HG03108 (cell line): ENCODE results near the gene SPEF1.
A peak's percentile ranks its signal among the peaks of the same experiment; 100 is the strongest.
"Not testable (repeated sequence)": the region's sequence is repeated elsewhere in the genome, so short reads cannot be mapped to it uniquely, and the experiment has no call there.

Experiments used
- ATAC-seq: cut with Tn5 transposase; IDR thresholded peaks from one replicate; pipeline ENCODE4 v1.9.1; 2021; ENCODE audit warnings: moderate library complexity; ENCODE audit not compliant: unreplicated experiment

SPEF1 gene, protein sequence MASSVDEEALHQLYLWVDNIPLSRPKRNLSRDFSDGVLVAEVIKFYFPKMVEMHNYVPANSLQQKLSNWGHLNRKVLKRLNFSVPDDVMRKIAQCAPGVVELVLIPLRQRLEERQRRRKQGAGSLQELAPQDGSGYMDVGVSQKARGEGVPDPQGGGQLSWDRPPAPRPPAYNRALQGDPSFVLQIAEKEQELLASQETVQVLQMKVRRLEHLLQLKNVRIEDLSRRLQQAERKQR

DNA sequence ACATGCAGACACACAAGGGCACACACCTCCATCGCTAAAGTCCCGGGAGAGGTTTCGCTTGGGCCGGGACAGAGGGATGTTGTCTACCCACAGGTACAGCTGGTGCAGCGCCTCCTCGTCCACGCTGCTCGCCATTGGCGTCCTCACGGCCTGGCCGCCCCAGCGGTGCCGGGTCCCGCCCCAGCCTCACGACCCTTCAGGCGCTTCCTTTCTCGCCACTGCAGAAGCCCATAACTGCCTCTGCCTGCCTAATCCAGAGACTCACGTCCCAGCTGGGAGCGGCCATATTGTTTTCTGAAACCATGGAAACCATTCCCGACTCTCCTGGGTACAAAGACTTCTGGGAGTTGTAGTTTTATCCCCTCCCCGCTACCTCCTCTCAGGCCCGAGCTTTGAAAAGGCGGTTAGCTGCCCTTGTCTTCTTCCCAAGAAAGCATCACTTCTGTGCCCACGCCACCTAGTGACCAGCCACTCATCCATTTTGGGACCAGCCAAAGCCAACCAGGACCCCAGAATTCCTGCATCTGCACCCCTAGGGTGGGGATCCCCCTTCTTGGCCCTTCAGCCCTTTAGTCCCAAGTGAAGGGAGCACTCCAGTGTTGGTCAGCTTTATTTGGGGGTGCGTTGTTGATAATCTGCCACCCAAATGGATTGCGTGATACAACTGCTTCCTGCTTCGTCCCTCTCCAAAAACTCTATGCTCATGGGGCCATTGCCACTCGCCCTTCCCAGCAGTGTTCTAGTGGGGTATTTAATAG, at the start of gene SPEF1:
TSS of gene SPEF1 (minus strand) at position 296 of the 758 bp plus-strand sequence. CDS start at position 135, 161 bp downstream.
- ATAC-seq = peak; percentile 46

DNA sequence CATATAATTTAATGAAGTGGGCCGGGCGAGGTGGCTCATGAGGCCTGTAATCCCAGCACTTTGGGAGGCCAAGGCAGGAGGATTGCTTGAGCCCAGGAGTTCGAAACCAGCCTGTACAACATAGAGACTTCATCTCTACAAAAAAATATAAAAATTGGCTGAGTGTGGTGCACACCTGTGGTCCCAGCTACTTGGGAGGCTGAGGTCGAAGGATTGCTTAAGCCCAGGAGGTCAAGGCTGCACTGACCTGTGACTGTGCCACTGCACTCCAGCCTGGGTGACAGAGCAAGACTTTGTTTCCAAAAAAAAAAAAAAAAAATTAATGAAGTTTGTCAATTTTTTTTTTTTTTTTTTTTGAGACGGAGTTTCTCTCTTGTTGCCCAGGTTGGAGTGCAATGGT, 48.6 kb upstream of the SPEF1 start:
- not testable (repeated sequence) for ATAC-seq

DNA sequence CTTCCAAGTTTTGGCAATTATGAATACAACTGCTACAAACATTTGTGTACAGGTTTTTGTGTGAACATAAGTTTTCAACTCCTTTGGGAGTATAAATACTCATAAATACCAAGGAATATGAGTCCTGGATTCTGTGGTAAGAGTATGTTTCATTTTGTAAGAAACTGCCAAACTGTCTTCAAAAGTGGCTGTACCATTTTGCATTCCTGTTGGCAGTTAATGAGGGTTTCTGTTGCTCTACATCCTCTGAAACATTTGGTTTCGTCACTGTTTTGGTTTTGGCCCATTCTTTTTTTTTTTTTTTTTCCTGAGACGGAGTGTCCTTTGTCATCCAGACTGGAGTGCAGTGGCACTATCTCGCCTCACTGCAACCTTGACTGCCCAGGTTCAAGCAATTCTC, 47.5 kb upstream of the SPEF1 start:
- ATAC-seq = no peak

DNA sequence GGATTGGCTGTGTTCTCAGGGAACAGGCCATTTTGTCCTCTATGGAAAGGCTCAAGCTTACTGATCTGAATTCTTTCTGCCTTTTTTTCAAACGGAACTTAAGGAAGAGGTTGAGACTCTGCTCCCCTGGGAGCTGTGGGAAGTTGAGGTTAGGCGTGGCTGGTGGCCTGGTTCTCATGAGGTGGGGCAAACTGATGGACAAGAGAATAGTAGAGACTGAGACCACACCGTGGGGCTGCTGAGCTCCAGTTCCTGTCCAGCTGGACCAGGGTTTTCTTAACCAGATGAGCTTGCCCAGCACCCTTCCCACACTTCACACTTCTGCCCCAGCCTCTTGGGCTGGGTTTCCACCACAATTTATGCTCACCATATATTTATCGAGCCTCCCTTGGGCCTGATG, 45.2 kb upstream of the SPEF1 start:
- no peak for ATAC-seq

DNA sequence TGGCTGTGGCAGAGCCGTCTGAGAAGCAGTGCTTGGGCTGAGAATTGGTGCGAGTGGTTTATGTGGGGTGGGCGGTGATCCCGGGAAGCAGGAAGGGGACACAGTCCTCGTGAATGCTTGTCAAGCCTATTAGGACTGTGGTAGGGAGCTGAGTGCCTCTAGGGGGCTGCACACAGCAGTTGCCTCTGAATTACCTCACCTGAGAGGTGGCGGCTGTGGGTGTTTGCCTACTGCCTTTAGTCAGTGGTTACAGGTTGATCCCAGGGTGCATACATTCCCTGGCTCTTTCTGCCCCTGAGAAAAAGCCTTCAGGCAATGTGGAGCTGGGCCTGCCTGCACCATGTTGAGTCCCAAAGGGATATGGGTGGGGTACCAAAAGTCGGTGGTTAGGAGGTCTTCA, 44.3 kb upstream of the SPEF1 start:
- ATAC-seq = no peak

DNA sequence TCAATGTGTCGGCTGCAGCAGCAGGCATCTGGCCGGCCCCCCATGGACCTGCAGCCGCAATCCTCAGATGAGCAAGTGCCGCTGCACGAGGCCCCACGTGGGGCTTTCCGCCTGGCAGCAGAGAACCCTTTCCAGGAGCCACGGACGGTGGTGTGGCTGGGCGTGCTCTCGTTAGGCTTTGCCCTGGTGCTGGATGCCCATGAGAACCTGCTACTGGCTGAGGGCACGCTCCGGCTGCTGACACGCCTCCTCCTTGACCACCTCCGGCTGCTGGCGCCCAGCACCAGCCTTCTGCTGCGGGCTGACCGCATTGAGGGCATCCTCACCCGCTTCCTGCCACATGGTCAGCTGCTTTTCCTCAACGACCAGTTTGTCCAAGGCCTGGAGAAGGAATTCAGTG, 42.6 kb upstream of the SPEF1 start:
- no peak for ATAC-seq

DNA sequence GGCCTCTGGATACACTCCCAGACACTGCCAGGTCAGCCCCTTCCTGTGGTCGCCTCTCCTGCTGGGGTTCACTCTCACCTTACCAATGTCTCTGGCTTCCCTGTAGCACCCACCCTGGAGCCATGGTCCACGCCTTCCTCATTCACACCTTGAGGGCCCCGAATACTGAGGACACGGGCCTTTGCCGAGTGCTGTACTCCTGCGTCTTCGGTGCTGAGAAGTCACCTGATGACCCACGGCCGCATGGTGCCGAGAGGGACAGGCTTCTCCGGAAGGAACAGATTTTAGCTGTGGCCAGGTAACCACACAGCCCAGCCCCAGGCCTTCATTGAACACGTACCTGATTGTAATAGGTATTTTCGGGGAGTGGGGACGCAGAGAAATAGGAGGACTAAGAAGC, 40.7 kb upstream of the SPEF1 start:
- no peak for ATAC-seq

DNA sequence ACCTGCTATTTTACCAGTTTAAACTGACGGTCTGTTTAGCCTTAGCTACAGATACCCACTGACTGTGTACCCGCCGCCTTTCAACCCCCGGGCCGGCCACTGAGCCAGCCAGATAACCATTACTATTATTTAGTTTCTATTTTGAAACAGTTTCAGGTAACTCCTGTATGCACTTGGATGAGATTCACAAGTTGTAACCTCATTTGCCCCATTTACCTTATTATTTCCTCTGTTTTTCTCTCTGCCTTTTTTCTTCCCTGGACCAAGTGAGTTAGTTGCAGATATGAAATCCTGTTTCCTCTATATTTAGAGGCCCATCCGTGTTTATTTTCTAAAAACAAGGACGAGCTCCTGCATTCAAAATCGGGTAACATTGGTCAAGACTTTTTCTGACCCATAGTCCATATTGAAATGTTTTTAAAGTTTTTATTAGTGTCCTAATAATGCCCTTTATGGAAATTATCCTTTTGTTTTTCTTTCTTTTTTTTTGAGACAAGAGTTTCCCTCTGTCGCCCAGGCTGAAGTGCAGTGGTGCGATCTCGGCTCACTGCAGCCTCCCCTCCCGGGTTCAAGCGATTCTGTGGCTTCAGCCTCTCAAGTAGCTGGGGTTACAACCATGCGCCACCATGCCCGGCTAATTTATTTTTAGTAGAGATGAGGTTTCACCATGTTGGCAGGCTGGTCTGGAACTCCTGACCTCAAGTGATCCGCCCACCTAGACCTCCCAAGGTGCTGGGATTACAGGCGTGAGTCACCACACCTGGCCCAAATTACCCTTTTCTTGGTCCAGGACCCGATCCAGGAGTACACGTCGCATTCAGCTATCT, 39.9 kb upstream of the SPEF1 start:
- ATAC-seq = no peak

DNA sequence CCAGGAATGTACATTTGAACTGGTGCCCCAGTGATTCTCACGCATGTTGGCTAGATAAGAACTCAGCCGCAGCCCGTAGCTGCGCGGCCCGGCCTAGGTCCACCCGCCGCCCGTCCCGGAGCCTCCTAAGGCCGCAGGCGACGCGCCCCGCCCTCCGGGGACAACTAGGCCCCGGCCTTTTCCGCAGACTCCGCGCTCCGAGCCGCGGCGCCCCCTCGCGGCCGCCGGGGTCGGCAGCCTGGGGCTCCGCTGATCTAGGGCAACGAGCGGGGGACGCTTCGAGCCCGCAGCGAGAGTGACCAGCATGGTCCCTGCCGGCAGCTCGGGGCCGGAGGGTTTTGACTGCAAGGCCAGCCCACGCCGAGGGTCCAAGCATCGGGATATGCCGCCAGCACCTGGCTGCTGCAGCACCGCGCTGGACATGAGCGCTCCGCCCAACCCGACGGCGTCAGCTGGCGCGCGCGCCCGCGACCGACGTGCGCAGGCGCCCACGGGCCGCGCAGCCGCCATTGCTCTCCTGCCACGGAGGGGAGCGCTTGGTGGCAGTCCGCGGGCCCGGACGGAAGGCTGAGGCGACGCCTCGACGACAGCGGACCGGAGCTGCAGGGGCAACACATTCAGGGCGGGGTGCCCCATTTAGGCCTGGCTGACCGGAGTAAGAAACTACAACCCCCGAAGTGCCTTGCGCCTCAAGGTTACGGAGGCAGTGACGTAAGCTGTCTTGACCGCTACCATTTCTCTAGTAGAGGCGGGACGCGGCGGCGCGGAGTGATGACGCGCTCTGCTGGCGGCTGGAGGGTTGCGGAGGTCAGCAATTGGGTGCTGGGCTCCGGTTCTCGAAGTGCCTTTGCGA, 39.0 kb upstream of the SPEF1 start, which contains the start of gene AP5S1:
TSS of gene AP5S1 (plus strand) at position 500 of the 853 bp plus-strand sequence. CDS start 1,571 bp downstream, outside the sequence.
- peak; percentile 77 for ATAC-seq

DNA sequence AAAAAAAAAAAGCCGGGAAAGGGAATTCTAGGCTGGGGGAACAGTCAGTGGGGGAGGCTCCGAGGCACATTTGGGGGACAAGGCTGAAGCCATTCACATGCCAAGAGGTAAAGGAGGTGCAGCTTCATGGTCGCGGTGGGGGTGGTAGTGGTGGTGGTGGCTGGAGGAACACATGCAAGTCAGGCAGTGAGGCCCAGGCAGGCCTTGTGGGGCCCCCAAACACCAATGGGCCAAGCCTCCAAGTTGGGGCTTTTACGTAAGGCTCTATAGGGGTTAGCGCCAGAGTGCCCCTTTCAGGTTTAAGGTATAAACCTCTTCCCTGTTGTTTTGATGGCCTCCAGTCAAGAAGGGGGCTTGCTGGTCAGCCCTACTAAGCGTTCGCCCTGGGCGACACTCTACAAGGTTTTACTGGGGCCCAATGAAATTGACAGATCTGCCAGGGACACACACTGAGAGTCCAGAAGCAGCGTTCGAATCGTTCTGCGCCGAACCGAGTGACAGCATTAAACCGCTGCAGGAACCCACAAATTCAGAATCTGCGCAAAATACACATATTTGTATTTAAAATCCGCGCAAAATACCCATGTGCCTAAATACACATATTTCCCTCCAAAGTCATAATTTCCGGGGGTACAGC, 38.3 kb upstream of the SPEF1 start:
- ATAC-seq = no peak

DNA sequence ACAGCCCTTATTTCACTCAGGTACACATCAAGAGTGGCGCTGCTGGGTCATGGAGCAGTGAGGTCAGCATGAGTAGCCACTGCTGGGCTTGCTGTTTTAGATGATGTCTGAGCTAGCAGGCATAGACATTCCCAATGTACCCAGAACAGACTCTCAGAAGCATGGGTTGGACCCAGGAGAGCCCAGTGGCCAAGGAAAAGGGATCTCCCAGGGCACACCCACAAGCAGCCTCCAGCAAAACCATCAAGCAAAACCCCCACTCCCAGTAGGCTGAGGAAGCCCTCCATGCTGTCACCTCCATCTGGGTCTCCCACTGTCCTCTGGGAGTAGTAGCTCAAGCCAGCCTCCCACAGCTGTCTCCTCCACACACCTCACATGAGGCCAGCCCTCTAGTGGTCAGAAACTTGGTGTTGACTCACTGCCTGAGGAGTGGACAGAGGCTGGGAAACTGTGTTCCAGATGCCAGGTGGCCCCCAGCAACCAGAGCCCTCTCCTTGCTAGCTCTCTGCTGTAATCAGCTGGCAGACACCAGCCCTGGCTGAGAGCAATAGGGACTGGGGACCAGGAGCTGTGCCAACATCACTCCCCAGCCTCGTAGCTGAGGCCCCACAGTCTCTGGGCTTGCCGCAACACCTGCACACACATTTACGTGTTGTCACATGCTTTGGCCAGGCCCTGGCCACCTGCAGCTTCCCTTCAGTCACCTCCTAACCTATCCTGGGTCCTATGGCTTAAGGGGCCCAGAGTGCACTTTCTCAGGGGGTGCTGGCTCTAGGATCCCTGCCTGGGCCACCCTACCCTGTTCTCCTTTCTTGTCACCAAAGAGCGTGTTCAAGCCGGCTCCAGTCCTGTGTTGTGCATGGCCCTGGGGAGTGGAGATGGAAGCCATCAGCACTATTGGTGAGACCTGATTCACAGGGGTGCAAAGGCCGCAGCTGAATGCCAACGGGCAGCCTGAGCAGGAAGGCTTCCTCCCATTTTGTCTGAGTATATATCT, 37.2 kb upstream of the SPEF1 start:
- ATAC-seq = no peak

DNA sequence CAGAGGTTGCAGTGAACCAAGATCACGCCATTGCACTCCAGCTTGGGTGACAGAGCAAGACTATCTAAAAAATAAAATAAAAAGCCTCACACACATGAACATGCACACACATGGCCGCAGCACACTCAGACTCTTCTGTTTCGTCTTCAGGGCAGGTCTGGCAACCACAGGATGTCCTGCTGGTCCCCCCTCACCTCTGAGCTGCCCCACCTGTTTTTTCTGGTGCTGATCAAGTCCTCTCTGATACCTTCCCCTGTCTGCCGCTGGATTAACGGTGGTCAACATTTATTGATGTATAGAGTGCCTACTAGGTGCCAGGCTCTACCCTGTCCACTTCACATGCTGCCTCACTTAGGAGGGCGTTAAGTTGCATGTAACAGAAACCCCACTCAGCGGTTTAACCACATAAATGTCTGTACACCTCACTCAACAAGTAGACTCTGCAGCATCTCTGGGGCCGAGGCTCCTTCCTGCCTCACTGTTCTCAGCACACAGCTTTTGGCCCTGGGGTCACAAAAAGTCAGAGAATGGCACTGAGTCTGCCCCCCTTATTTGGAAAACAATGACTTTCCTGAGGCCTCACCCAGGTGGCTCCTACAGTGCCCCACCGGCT, 34.6 kb upstream of the SPEF1 start:
- no peak for ATAC-seq

DNA sequence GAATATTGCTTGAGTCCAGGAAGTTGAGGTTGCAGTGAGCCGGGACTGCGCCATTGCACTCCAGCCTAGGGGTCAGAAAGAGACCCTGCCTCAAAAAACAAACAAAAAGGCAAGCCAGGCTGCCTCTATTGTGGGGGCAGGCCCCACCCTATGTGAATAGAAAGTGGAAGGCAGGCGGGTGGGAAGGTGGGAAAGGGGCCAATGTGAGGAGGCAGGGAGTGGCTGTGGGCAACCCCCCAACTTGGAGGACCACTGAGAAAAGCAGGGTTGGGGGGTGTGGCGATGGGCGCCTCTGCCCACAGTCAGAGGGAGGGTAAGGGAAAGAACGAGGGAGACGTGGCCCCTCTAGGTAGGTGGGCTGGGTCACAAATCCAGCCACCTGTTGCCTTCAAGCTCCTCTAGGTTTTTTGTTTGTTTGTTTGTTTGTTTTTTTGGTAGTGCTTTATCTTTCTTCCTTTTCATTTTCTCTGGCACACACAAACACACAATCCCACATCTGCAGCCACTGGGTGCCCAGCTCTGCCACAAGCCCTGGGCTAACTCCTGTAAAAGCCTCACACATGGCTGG, 33.8 kb upstream of the SPEF1 start:
- no peak for ATAC-seq

DNA sequence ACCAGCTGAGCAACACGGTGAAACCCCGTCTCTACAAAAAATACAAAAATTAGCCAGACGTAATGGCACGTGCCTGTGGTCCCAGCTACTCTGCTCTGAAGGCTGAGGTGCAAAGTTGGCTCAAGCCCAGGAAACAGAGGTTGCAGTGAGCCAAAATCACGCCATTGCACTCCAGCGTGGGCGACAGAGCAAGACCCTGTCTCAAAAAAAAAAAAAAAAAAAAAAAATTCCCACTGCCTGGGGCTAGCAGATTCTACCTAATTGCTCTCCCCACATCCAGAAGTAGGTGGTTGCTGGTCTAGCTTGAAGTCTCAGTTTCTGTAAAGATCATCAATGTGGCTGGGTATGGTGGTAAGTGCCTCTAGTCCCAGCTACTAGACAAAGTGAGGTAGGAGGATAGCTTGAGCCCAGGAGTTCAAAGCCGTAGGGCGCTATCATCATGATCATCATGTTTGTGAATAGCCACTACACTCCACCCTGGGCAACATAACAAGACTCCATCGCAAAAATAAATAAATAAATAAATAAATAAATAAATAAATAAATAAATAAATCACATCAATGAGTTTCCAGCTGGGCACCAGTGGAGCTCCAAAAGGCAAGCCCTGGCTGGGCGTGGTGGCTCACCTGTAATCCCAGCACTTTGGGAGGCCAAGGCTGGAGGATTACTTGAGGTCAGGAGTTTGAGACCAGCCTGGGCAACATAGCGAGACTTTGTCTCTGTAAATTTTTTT, 32.8 kb upstream of the SPEF1 start:
- no peak for ATAC-seq

DNA sequence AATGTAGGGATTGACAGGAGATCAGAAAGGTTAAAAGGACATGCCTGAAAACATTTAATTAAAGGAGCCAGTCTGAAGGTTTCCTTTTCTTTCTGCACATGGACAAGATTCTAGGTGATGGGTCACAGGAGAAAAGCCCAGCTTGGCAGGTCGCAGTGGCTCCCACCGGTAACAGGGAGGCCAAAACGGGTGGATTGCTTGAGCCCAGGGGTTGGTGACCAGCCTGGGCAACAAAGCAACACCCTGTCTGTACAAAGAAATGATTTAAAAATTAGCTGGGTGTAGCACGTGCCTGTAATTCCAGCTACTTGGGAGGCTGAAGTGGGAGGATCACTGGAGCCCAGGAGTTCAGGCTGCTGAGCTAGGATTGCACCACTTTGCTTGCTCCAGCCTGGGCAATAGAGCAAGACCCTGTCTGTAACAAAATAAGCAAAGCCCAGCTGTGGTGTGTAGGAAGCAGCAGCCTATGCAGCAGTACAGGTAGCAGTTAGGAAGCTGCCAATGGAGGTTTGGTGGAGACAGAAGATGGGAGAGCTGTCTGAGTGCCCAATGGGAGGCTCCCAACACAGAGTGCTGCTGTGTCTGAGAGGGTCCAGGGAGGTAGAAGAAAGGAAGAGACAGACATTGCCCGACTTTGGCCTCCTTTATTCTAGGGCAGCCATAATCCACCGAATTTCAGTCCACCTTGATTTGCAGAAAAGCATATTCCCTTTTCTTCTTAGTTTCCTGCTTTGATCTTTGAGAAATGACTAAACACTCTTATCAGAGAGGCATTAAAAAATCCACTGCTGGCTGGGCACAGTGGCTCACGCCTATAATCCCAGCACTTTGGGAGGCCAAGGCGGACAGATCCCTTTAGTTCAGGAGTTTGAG, 32.0 kb upstream of the SPEF1 start:
- no peak for ATAC-seq

DNA sequence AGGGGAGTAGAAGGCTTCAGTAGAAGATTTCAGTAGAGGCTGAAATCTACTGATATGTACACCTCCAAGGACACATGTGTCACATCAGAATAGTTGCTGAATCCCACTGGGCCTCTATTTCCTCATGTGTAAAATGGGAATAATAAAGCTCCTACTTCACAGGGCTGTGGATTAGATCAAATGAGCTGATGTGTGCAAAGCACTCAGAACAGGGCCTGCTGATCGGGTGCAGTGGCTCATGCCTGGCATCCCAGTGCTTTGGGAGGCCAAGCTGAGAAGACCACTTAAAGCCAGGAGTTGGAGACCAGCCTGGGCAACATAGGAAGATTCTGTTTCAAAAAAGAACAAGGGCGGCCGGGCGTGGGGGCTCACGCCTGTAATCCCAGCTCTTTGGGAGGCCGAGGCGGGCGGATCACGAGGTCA, 31.0 kb upstream of the SPEF1 start:
- no peak for ATAC-seq
